SKM-1 treated with dmso at 0.1 percent for 144 hours (cell line): ENCODE data around the gene HOXA6.

ENCODE experiments used
- DNase-seq: peaks from one replicate; lab custom pipeline; 2025; ENCODE audit not compliant: unreplicated experiment; lab: John Stamatoyannopoulos, UW

Gene HOXA6

GRCh38 chr7:27099453-27100370, 47.9 kb downstream of the HOXA6 start:
- no peak for DNase-seq

- no peak for DNase-seq
Observed at GRCh38 chr7:27098578-27099451, 48.8 kb downstream of the HOXA6 start.

- no peak for DNase-seq
Observed at GRCh38 chr7:27097686-27098577, 49.6 kb downstream of the HOXA6 start.

- peak; percentile 48 for DNase-seq
Observed at GRCh38 chr7:27096768-27097514, 50.6 kb downstream of the HOXA6 start.

GRCh38 chr7:27095897-27096767, 51.4 kb downstream of the HOXA6 start, which contains the start of gene HOXA1:
TSS of gene HOXA1 (minus strand) at chr7:27096000. CDS start at chr7:27095912, 88 bp downstream.
- DNase-seq, result peak; percentile 84
